HCT116 (cell line): ENCODE data around the gene DEFB116.

Experiments used
- CBX3 ChIP-seq: IDR thresholded peaks from 2 replicates; pipeline ENCODE4 v1.6.1; 2012; ENCODE audit warnings: low read depth
- CEBPB ChIP-seq: IDR thresholded peaks from 2 replicates; pipeline ENCODE4 v1.6.1; 2012; ENCODE audit warnings: low read depth
- CTCF ChIP-seq, 3 experiments: fragments of 200-600 bp in 1 of 3; sonication (generic) in 1 of 3; IDR thresholded peaks in 2 of 3; conservative IDR thresholded peaks in 1 of 3; 2 replicates each; pipeline ENCODE4 v1.5.1; 2012 to 2017; ENCODE audit warnings: low read depth in 2 of 3, low read length in 2 of 3, antibody characterized with exemption in 1 of 3, borderline replicate concordance in 1 of 3, control low read depth in 1 of 3, mild to moderate bottlenecking in 1 of 3, mixed read lengths in 1 of 3, mixed run types in 1 of 3, moderate library complexity in 1 of 3; ENCODE audit not compliant: insufficient read depth in 1 of 3
- EZH2 ChIP-seq: fragments of 200-600 bp; sonication (generic); IDR thresholded peaks from 2 replicates; pipeline ENCODE4 v1.6.1; 2017; ENCODE audit warnings: antibody characterized with exemption, mixed run types
- EZH2phosphoT487 ChIP-seq: fragments of 200-600 bp; IDR thresholded peaks from 2 replicates; pipeline ENCODE4 v1.6.1; 2018; ENCODE audit warnings: antibody characterized with exemption, borderline replicate concordance
- FOSL1 ChIP-seq: IDR thresholded peaks from 2 replicates; pipeline ENCODE4 v1.6.1; 2012; ENCODE audit warnings: low read depth
- MAX ChIP-seq: IDR thresholded peaks from 2 replicates; pipeline ENCODE4 v1.6.1; 2012
- POLR2AphosphoS5 ChIP-seq: IDR thresholded peaks from 2 replicates; pipeline ENCODE4 v1.6.1; 2011; ENCODE audit warnings: mild to moderate bottlenecking, low read depth, low read length, moderate library complexity
- REST ChIP-seq: IDR thresholded peaks from 2 replicates; pipeline ENCODE4 v1.6.1; 2012; ENCODE audit warnings: low read depth
- TCF7L2 ChIP-seq: IDR thresholded peaks from 2 replicates; pipeline ENCODE4 v1.7.0; 2011; ENCODE audit warnings: borderline replicate concordance, inconsistent platforms; ENCODE audit not compliant: insufficient read depth, insufficient read length; ENCODE audit errors: extremely low read depth
- ZFX ChIP-seq: fragments of 450-650 bp; IDR thresholded peaks from 2 replicates; pipeline ENCODE4 v1.6.1; 2017

- TF ChIP-seq CEBPB (no peak), CTCF (IDR thresholded peaks at IDR 0.05 in 2 of 3, conservative IDR thresholded peaks at IDR 0.05 in 1 of 3; ENCODE audit: borderline replicate concordance in 1 of 3, insufficient read depth in 1 of 3, low read depth in 2 of 3, low read length in 2 of 3) (peak; percentile 18 to 75 (median 72); a peak in 4 of 6 replicates), EZH2phosphoT487 (no peak), FOSL1 (no peak), EZH2 (no peak), ZFX (no peak), POLR2AphosphoS5 (no peak), TCF7L2 (no peak), MAX (no peak), REST (no peak), CBX3 (no peak)
Observed at GRCh38 chr20:31260326-31260932, 48.0 kb downstream of the DEFB116 start.
